Astrocyte of the spinal cord (primary cell): ENCODE measurements around the gene EYA3.
A peak's percentile ranks its signal among the peaks of the same experiment; 100 is the strongest.

Experiments used
- DNase-seq: peaks from one replicate; pipeline ENCODE4 v3.0.0; 2011; ENCODE audit warnings: low read depth, low spot score
- H3K4me3 ChIP-seq: 2 replicates; pipeline ENCODE4 v1.5.1; 2011; ENCODE audit warnings: low read depth, mild to moderate bottlenecking, low read length, moderate library complexity
- in situ Hi-C: cut with HindIII; loops from 2 replicates; pipeline ENCODE4 v1.10.0; 2017; ENCODE audit warnings: low sequenced_read_pairs
- TF ChIP-seq, protein P1 (sequence below): IDR thresholded peaks from 2 replicates; pipeline ENCODE4 v1.5.1; 2012; ENCODE audit warnings: low read depth, mild to moderate bottlenecking, low read length, inconsistent platforms

Gene EYA3

DNA sequence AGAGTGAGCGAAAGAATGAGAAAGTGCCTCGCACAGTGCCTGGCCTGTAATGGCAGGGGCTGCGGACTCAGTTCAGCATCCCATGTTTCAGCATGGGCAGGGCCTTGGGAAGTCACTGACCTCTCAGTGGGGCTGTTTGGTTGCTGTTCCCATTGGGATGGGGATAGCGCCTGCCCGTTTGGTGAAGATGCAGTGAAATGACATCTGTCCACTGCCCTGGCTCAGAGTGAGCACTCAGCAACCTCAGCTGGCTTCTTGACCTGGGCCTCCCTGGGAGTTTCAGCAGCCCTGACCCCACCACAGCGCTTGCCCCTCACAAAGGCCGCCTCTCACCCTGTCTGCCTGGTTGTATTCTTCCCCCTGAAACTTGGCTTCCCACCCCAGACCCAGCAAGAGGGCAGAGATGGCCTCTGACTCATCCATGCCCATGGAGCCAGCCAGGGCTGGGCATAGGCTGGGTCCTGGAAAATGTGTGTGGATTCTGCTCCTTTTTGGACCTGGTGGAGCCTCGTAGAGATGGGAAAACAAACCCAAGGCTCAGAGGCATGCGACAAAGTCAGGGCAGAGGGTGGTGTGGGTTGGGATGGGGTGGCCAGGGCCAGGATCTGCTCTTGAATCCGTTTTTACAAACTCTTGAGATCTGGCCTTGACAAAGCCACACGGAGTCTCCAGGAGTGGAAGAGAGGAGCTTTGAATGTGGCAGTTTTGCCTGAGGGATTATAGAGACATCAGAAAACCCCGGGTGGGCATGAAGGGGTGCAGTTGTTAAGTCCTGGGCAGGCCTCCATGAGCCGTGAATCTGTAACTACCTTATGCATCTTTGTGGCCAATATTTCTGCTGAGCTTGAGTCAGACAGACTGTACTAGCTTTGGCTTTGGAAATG is 127.4 kb downstream of the EYA3 start:
- H3K4me3 ChIP-seq = peak overlapping the region; percentile 62
- TF ChIP-seq, protein P1, sequence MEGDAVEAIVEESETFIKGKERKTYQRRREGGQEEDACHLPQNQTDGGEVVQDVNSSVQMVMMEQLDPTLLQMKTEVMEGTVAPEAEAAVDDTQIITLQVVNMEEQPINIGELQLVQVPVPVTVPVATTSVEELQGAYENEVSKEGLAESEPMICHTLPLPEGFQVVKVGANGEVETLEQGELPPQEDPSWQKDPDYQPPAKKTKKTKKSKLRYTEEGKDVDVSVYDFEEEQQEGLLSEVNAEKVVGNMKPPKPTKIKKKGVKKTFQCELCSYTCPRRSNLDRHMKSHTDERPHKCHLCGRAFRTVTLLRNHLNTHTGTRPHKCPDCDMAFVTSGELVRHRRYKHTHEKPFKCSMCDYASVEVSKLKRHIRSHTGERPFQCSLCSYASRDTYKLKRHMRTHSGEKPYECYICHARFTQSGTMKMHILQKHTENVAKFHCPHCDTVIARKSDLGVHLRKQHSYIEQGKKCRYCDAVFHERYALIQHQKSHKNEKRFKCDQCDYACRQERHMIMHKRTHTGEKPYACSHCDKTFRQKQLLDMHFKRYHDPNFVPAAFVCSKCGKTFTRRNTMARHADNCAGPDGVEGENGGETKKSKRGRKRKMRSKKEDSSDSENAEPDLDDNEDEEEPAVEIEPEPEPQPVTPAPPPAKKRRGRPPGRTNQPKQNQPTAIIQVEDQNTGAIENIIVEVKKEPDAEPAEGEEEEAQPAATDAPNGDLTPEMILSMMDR = no peak
- in situ Hi-C loops = no loop called here
- no peak for DNase-seq

- in situ Hi-C loops = no loop called here
- TF ChIP-seq, protein P1 = peak; percentile 44
- peak; percentile 71 for DNase-seq
- peak within 1 kb of the TSS; percentile 62 for H3K4me3 ChIP-seq
These were observed 128.4 kb downstream of the EYA3 start, which contains the start of gene XKR8 for GRCh38 chr1:27959792-27960603. XKR8 (plus strand) TSS chr1:27959973; CDS start chr1:27960070, 97 bp downstream.

DNA sequence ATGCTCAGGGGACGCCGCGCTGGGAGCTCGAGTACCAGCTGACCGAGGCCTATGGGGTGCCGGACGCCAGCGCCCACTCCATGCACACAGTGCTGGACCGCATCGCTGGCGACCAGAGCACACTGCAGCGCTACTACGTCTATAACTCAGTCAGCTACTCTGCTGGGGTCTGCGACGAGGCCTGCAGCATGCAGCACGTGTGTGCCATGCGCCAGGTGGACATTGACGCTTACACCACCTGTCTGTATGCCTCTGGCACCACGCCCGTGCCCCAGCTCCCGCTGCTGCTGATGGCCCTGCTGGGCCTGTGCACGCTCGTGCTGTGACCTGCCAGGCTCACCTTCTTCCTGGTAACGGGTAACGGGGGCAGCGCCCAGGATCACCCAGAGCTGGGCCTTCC is 129.9 kb downstream of the EYA3 start:
- in situ Hi-C loops = no loop called here
- no peak for DNase-seq
- TF ChIP-seq, protein P1 = no peak
- no peak overlapping the region for H3K4me3 ChIP-seq

DNA sequence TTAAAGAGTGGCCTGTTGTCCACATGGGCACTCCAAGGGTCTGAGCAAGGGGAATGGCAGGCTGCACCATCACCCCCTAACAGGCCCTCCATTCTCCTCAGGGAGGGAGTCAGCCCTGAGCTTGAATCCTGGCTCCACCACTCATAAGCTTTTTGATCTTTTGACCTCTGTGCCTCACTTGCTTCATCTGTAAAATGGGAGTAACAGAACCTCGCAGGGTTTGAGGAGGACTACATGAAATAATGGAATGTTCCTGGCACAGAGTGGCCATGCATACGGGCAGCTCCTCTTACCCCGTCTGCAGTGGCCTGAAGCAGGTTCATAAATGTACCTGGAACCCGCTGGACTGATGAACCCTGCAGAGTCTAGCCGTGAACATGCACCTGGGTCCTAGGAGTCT is 130.8 kb downstream of the EYA3 start:
- DNase-seq = no peak
- TF ChIP-seq, protein P1 = no peak
- in situ Hi-C loops = no loop called here
- H3K4me3 ChIP-seq = no peak overlapping the region

- TF ChIP-seq, protein P1 = no peak
- no peak overlapping the region for H3K4me3 ChIP-seq
- no peak for DNase-seq
- in situ Hi-C loops = no loop called here
These were observed 131.6 kb downstream of the EYA3 start for GRCh38 chr1:27956761-27957160.

- TF ChIP-seq, protein P1 = no peak
These were observed 133.3 kb downstream of the EYA3 start for GRCh38 chr1:27955076-27955475.

More at GRCh38 chr1:27955076-27955475, 133.3 kb downstream of the EYA3 start:
- H3K4me3 ChIP-seq = no peak overlapping the region
- in situ Hi-C loops = no loop called here
- DNase-seq = no peak
